GM13977 (cell line): ENCODE measurements around the gene LUZP1.

Source experiments
- DNase-seq: peaks from one replicate; pipeline ENCODE4 v3.0.0; 2012; ENCODE audit warnings: low spot score
- CTCF ChIP-seq: IDR thresholded peaks from 2 replicates; pipeline ENCODE4 v1.5.1; 2012; ENCODE audit warnings: mild to moderate bottlenecking, control low read depth; ENCODE audit not compliant: insufficient read depth; ENCODE audit errors: extremely low read depth, missing control alignments
- in situ Hi-C: fragments of 300-500 bp; cut with MboI; formaldehyde crosslinking; loops from one replicate; pipeline ENCODE4 v1.12.0; 2022; ENCODE audit warnings: low sequenced_read_pairs, low pct_unique_long_range_greater_than_20kb, mixed read lengths, inconsistent platforms; ENCODE audit not compliant: unreplicated experiment

Gene LUZP1

GRCh38 chr1:23178414-23178813 lies 9.8 kb upstream of the LUZP1 start:
- no peak for TF ChIP-seq CTCF
- no peak for DNase-seq
- in situ Hi-C loops = no loop called here

- in situ Hi-C loops = no loop called here
- peak; percentile 1 for TF ChIP-seq CTCF
- DNase-seq = peak; percentile 91
Measured at GRCh38 chr1:23177438-23178380, 9.1 kb upstream of the LUZP1 start.

GRCh38 chr1:23177031-23177430 lies 8.4 kb upstream of the LUZP1 start:
- TF ChIP-seq CTCF = no peak
- no peak for DNase-seq
- in situ Hi-C loops = no loop called here

GRCh38 chr1:23174426-23175110 lies 5.9 kb upstream of the LUZP1 start:
- no peak for DNase-seq
- in situ Hi-C loops = loop anchor here (5.0 kb wide), 1 partner anchor 57 kb away; no protein-coding TSS in a partner anchor
- TF ChIP-seq CTCF = no peak

- no peak for DNase-seq
- in situ Hi-C loops = loop anchor here (5.0 kb wide), 1 partner anchor 54 kb away; no protein-coding TSS in a partner anchor
- TF ChIP-seq CTCF = no peak
Measured at GRCh38 chr1:23171181-23171755, 2.6 kb upstream of the LUZP1 start.

- TF ChIP-seq CTCF = no peak
- in situ Hi-C loops = loop anchor here (5.0 kb wide), 1 partner anchor 53 kb away; no protein-coding TSS in a partner anchor
- DNase-seq = no peak
Measured at GRCh38 chr1:23169727-23170335, 1.2 kb upstream of the LUZP1 start.
